Spinal cord (tissue), 10 donors: Measurements from ENCODE around the gene RRP9. TPM values are rescaled to one million over a fixed set of nuclear protein-coding genes. Genes with fewer than 3 reads are reported as not detected.

Experiments used
- DNase-seq, 6 donors: peaks; one replicate each; pipeline versions ENCODE4 v3.0.0 to v3.0.0-alpha.2; 2013 to 2015; ENCODE audit warnings: low spot score in 6 of 6, low read depth in 4 of 6
- H3K27ac ChIP-seq: one replicate; pipeline ENCODE4 v1.5.1; 2013; ENCODE audit warnings: low read depth, low read length, control low read depth
- H3K27me3 ChIP-seq: one replicate; pipeline ENCODE4 v1.6.1; 2013; ENCODE audit warnings: low read length; ENCODE audit not compliant: control insufficient read depth, insufficient read depth
- H3K36me3 ChIP-seq: one replicate; pipeline ENCODE4 v1.6.1; 2013; ENCODE audit warnings: low read length; ENCODE audit not compliant: control insufficient read depth, insufficient read depth
- H3K4me1 ChIP-seq: one replicate; pipeline ENCODE4 v1.6.1; 2013; ENCODE audit warnings: low read length; ENCODE audit not compliant: control insufficient read depth, insufficient read depth
- H3K4me3 ChIP-seq: one replicate; pipeline ENCODE4 v1.5.1; 2013; ENCODE audit warnings: low read depth, low read length, control low read depth
- H3K9me3 ChIP-seq: one replicate; pipeline ENCODE4 v1.6.1; 2013; ENCODE audit warnings: low read length; ENCODE audit not compliant: control insufficient read depth, insufficient read depth
- WGBS: methylation state at CpG from one replicate; pipeline ENCODE4 v1.1.5; 2013; ENCODE audit warnings: missing lambda C conversion rate; ENCODE audit not compliant: insufficient coverage; 5-methylcytosine and 5-hydroxymethylcytosine counted together
- polyA plus RNA-seq, 2 donors: library from polyadenylated mRNA; unstranded; fragments of 120-200 nt; gene quantifications; one replicate each; pipeline ENCODE4 v1.2.1, GENCODE V29; 2013; ENCODE audit not compliant: insufficient read length in 2 of 2
- total RNA-seq, 2 donors: library from RNA; depleted of rRNA in 1 of 2; stranded (reverse); fragments of 120-200 nt in 1 of 2; fragments of >200 nt in 1 of 2; gene quantifications; one replicate each; pipeline versions ENCODE4 v1.2.3 to v1.2.4, GENCODE V29; 2013 to 2014
- donor health status: healthy.

RRP9 gene
- total and polyA plus RNA-seq, 4 donors, result 10.2 to 22.7 (median 17.7) TPM

- Histone ChIP-seq H3K4me3 (no peak overlapping the region), H3K36me3 (peaks cover 14% of the 10 kb centered on the region), H3K9me3 (no peaks in the 10 kb centered on the region), H3K27ac (no peak overlapping the region), H3K27me3 (no peaks in the 10 kb centered on the region), H3K4me1 (peaks cover 64% of the 10 kb centered on the region)
- no peak for DNase-seq
- WGBS, result 94% methylated on average over 11 of the region's 11 CpGs
Observed at GRCh38 chr3:51971350-51971749, 29.6 kb upstream of the RRP9 start.

GRCh38 chr3:51970606-51971300 lies 29.0 kb upstream of the RRP9 start:
- no peak for DNase-seq
- Histone ChIP-seq H3K27ac (no peak overlapping the region), H3K27me3 (no peaks in the 10 kb centered on the region), H3K36me3 (peaks cover 17% of the 10 kb centered on the region), H3K9me3 (no peaks in the 10 kb centered on the region), H3K4me3 (no peak overlapping the region), H3K4me1 (peaks cover 64% of the 10 kb centered on the region)
- WGBS, result 76% methylated on average over 5 of the region's 6 CpGs

- H3K4me1 ChIP-seq, result peaks cover 70% of the 10 kb centered on the region
- no peak overlapping the region for H3K27ac ChIP-seq
Observed at GRCh38 chr3:51969841-51970240, 28.1 kb upstream of the RRP9 start.

DNA sequence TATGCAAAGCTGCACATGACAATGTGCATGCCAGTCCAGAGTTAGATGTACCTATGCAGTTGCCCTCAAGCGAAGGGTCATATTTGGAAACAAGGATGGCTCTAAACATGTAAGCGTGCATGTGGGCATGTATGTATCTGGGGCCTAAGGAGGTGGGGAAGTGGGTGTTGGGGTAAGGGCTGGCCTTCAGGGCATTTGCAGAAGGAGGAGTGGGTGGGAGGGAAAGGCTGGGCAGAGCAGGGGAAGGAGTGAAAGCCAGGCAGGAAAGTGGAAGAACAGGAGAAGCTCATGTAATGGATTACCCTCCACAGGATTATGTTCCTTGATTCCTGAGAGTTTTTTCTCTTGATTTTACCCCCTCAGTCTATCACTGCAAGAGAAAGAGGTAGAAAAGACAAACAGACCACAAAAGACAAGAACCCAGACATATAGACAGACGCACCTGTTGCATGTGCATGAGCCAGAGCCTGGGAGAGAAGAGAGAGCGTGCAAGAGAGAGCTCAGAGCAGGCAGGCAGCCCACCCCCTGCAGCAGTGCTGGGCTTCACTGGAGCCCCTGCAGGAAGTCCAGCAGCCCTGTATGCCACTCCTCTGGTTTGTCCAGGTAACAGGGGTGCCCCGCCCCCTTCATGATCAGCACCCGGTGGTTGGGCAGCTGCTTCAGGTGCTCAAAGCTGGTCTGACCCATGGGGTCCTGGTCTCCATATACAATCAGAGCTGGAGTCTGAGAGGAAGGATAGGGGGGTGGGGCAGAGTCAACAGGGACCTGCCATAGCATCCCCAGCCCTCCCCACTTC lies 27.4 kb upstream of the RRP9 start:
- WGBS, result 91% methylated on average over 5 of the region's 6 CpGs
- H3K4me1 ChIP-seq, result peaks cover 70% of the 10 kb centered on the region
- no peaks in the 10 kb centered on the region for H3K9me3 ChIP-seq
- DNase-seq, result no peak
- H3K27ac ChIP-seq, result no peak overlapping the region
- H3K4me3 ChIP-seq, result no peak overlapping the region
- peaks cover 22% of the 10 kb centered on the region for H3K36me3 ChIP-seq
- no peaks in the 10 kb centered on the region for H3K27me3 ChIP-seq

More at GRCh38 chr3:51969841-51970240, 28.1 kb upstream of the RRP9 start:
- Histone ChIP-seq H3K27me3 (no peaks in the 10 kb centered on the region), H3K4me3 (no peak overlapping the region), H3K36me3 (peaks cover 17% of the 10 kb centered on the region), H3K9me3 (no peaks in the 10 kb centered on the region)
- DNase-seq, result no peak
- 28% methylated on average over 4 of the region's 4 CpGs for WGBS

- WGBS, result 22% methylated on average over 1 of the region's 11 CpGs
- Histone ChIP-seq H3K4me3 (peak overlapping the region; percentile 54), H3K4me1 (peaks cover 70% of the 10 kb centered on the region), H3K9me3 (no peaks in the 10 kb centered on the region), H3K27ac (peak overlapping the region; percentile 83), H3K27me3 (no peaks in the 10 kb centered on the region), H3K36me3 (peaks cover 27% of the 10 kb centered on the region)
- DNase-seq, result peak in 2 of 6 donors; percentile 70 to 72
Observed at GRCh38 chr3:51968170-51968775, 26.6 kb upstream of the RRP9 start.

DNA sequence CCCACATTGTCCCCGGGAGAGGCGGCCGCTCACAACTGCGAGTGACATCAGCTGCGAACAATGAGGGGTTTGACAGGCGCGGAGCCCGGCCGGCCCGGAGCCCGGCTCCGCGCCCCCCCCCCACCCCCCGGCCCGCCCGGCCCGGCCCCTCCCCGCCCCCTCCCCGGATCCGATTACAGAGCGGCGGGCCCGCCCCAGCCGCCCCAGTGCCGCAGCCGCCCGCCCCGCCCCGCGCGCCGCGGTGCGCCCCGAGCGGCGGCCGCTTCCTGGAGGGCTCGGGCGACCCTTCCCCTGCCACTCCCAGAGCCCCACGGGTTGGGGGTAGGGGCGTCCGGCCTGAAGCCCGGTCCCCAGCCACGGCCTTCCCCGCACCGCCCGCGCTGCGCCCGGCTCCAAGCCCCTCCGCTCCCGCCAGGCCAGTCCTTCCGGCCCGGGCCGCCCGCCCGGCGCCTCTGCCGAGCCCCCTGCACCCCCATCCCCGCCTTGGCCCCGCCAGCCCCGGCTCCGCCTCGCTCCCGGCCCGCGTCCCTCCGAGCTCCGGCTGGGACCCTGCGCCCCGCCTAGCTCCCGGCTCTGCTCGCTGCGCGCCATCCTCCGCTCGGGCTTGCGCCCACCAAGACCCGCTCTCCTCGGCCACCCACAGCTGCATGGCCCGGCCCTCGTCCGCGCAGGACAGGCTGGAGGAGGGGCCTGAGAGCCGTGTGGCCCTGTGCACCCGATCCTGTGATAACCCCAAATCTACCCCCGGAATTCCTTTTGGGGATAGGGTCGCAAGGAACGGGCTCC lies 25.9 kb upstream of the RRP9 start, which contains the start of gene PCBP4:
Gene PCBP4, minus strand, starts transcription at position 71 of the 786 bp plus-strand sequence. CDS start 6,214 bp downstream, outside the sequence.
- Histone ChIP-seq H3K27me3 (no peaks in the 10 kb centered on the region), H3K4me3 (peak within 1 kb of the TSS; percentile 78), H3K9me3 (no peaks in the 10 kb centered on the region), H3K36me3 (peaks cover 30% of the 10 kb centered on the region), H3K4me1 (peaks cover 74% of the 10 kb centered on the region), H3K27ac (peak within 1 kb of the TSS; percentile 92)
- DNase-seq, result peak in 2 of 6 donors; percentile 79 to 84
- WGBS, result under 1% methylated on average over 67 of the region's 90 CpGs

DNA sequence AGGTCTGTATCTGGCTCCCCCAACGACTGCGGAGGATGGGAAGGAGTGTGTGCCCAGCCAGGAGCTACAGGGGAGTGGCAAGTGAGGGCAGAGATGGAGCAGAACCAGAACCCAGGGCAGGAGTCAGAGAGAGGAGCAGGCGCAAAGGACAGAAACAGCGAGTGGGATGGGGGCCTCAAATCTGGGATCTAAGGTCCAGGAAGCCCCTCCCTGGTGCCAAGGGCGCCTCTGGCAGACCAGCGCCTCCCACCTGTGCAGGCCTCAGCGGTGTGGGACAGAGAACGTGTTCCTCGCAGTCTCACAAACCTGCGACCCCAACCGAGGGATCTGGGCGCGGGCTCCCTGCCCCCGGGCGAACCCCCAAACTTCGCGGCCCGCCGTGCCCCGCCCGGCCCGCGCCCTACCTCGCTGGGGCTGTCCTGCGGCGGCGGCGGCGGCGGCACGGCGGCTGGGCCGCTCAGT lies 25.2 kb upstream of the RRP9 start:
- 1% methylated on average over 33 of the region's 33 CpGs for WGBS
- H3K27ac ChIP-seq, result peak overlapping the region; percentile 92
- DNase-seq, result peak in 1 of 6 donors; percentile 57
- H3K4me3 ChIP-seq, result peak overlapping the region; percentile 78
- peaks cover 30% of the 10 kb centered on the region for H3K36me3 ChIP-seq
- no peaks in the 10 kb centered on the region for H3K27me3 ChIP-seq
- H3K4me1 ChIP-seq, result peaks cover 79% of the 10 kb centered on the region
- no peaks in the 10 kb centered on the region for H3K9me3 ChIP-seq

DNA sequence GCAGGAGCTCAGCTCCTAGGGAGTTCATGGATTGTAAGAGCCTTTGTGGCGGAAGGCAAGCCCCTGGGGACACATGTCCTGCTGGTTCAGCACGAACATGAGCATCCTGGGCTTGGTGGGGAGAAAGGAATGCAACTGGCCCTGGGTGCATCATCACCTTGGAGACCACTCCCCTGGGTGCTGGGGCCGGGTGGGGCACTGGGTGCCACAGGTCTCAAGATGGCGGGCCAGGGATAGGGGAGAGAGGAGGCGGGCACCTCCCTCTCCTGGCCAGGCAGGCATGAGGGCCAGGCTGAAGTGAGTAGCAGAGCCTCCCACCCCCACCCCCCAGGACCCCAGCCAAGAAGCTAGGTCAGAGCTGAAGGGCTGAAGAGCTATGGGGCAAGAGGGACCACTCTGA lies 24.8 kb upstream of the RRP9 start:
- Histone ChIP-seq H3K4me3 (peak overlapping the region; percentile 78), H3K9me3 (no peaks in the 10 kb centered on the region), H3K27me3 (no peaks in the 10 kb centered on the region), H3K36me3 (peaks cover 28% of the 10 kb centered on the region), H3K27ac (peak overlapping the region; percentile 92), H3K4me1 (peaks cover 78% of the 10 kb centered on the region)
- 32% methylated on average over 2 of the region's 5 CpGs for WGBS
- DNase-seq, result no peak

- Histone ChIP-seq H3K27ac (peak overlapping the region; percentile 92), H3K9me3 (no peaks in the 10 kb centered on the region), H3K4me3 (peak overlapping the region; percentile 78), H3K4me1 (peaks cover 76% of the 10 kb centered on the region), H3K36me3 (peaks cover 27% of the 10 kb centered on the region), H3K27me3 (no peaks in the 10 kb centered on the region)
- 35% methylated on average over 2 of the region's 2 CpGs for WGBS
- DNase-seq, result peak in 1 of 6 donors; percentile 55
Observed at GRCh38 chr3:51966016-51966415, 24.3 kb upstream of the RRP9 start.
